Activated naive CD4-positive, alpha-beta T cell treated with anti-CD3 and anti-CD28 coated beads, Interleukin-2, amount 50 U/mL, for 72 hours (primary cell): ENCODE measurements around the gene UBE2D2. TPM values are rescaled to one million over a fixed set of nuclear protein-coding genes. Genes with fewer than 3 reads are reported as not detected.
"Not testable (repeated sequence)": the region's sequence is repeated elsewhere in the genome, so short reads cannot be mapped to it uniquely, and the experiment has no call there.

ENCODE experiments used
- ATAC-seq, 2 donors: fragments of 150-1000 bp; cut with Tn5 transposase; 2 replicates each; pipeline ENCODE4 v1.10.0; 2021; ENCODE audit warnings: mild to moderate bottlenecking in 2 of 2, moderate library complexity in 2 of 2
- DNase-seq, 2 donors: peaks; one replicate each; pipeline ENCODE4 v3.0.0; 2021 to 2022; ENCODE audit warnings: low spot score in 2 of 2
- H3K27ac Mint-ChIP-seq, 2 donors: one replicate each; pipeline ENCODE4 v1.8.0; 2022; ENCODE audit warnings: mild to moderate bottlenecking in 2 of 2, mixed read lengths in 2 of 2
- H3K36me3 Mint-ChIP-seq, 2 donors: one replicate each; pipeline ENCODE4 v1.8.0; 2022; ENCODE audit warnings: mixed read lengths in 2 of 2
- H3K9me3 Mint-ChIP-seq, 2 donors: one replicate each; pipeline ENCODE4 v1.8.0; 2022; ENCODE audit warnings: mixed read lengths in 2 of 2
- total RNA-seq, 2 donors: library from RNA; stranded (reverse); gene quantifications; one replicate each; pipeline ENCODE4 v1.2.3, GENCODE V29; 2022

UBE2D2 gene
- total RNA-seq, 2 donors from 2014 or later: 232 to 249 TPM

GRCh38 chr5:139600336-139600949 lies 39.3 kb downstream of the UBE2D2 start:
- DNase-seq: no peak
- peaks cover 0 to 10% of the 10 kb centered on the region in 2 donors for H3K36me3 Mint-ChIP-seq
- H3K27ac Mint-ChIP-seq: no peak overlapping the region
- ATAC-seq: no peak
- H3K9me3 Mint-ChIP-seq: no peaks in the 10 kb centered on the region

GRCh38 chr5:139601429-139601828 lies 40.3 kb downstream of the UBE2D2 start:
- ATAC-seq: no peak
- no peak for DNase-seq
- Mint-ChIP-seq H3K36me3 (peaks cover 0 to 12% of the 10 kb centered on the region in 2 donors), H3K27ac (no peak overlapping the region), H3K9me3 (no peaks in the 10 kb centered on the region)

- ATAC-seq, H3K27ac Mint-ChIP-seq, H3K9me3 Mint-ChIP-seq, DNase-seq: not testable (repeated sequence)
- peaks cover 0 to 11% of the 10 kb centered on the region in 2 donors for H3K36me3 Mint-ChIP-seq
Measured at GRCh38 chr5:139601948-139602347, 40.8 kb downstream of the UBE2D2 start.

- H3K27ac Mint-ChIP-seq: peak overlapping the region in 1 of 2 donors; percentile 30
- peaks cover 0 to 7% of the 10 kb centered on the region in 2 donors for H3K36me3 Mint-ChIP-seq
- no peaks in the 10 kb centered on the region for H3K9me3 Mint-ChIP-seq
- DNase-seq (no peak), ATAC-seq (no peak)
Measured at GRCh38 chr5:139605887-139606286, 44.7 kb downstream of the UBE2D2 start.

- Mint-ChIP-seq H3K9me3 (no peaks in the 10 kb centered on the region), H3K36me3 (peaks cover 0 to 8% of the 10 kb centered on the region in 2 donors), H3K27ac (peak overlapping the region in 1 of 2 donors; percentile 85)
- ATAC-seq (peak; percentile 34 to 83), DNase-seq (peak in 1 of 2 donors; percentile 11)
Measured at GRCh38 chr5:139611703-139612584, 50.8 kb downstream of the UBE2D2 start.

- DNase-seq: no peak
- Mint-ChIP-seq H3K27ac (peak overlapping the region in 1 of 2 donors; percentile 79), H3K9me3 (no peaks in the 10 kb centered on the region), H3K36me3 (peaks cover 0 to 31% of the 10 kb centered on the region in 2 donors)
- no peak for ATAC-seq
Measured at GRCh38 chr5:139619861-139620260, 58.7 kb downstream of the UBE2D2 start.

- H3K36me3 Mint-ChIP-seq: peaks cover 0 to 35% of the 10 kb centered on the region in 2 donors
- H3K27ac Mint-ChIP-seq, H3K9me3 Mint-ChIP-seq, DNase-seq, ATAC-seq: not testable (repeated sequence)
Measured at GRCh38 chr5:139625398-139625797, 64.3 kb downstream of the UBE2D2 start.

- Mint-ChIP-seq H3K36me3 (peaks cover 0 to 18% of the 10 kb centered on the region in 2 donors), H3K27ac (no peak overlapping the region), H3K9me3 (no peaks in the 10 kb centered on the region)
- ATAC-seq (no peak), DNase-seq (no peak)
Measured at GRCh38 chr5:139630855-139631254, 69.7 kb downstream of the UBE2D2 start.

GRCh38 chr5:139631520-139632165 lies 70.5 kb downstream of the UBE2D2 start:
- Mint-ChIP-seq H3K27ac (no peak overlapping the region), H3K9me3 (no peaks in the 10 kb centered on the region), H3K36me3 (peaks cover 0 to 18% of the 10 kb centered on the region in 2 donors)
- ATAC-seq (no peak), DNase-seq (no peak)

GRCh38 chr5:139633295-139634027 lies 72.3 kb downstream of the UBE2D2 start:
- ATAC-seq (peak; percentile 9 to 13), DNase-seq (peak in 1 of 2 donors; percentile 61)
- Mint-ChIP-seq H3K9me3 (no peaks in the 10 kb centered on the region), H3K27ac (peak overlapping the region in 1 of 2 donors; percentile 40), H3K36me3 (peaks cover 0 to 8% of the 10 kb centered on the region in 2 donors)

GRCh38 chr5:139634028-139634325 lies 72.8 kb downstream of the UBE2D2 start:
- ATAC-seq: no peak
- no peaks in the 10 kb centered on the region for H3K9me3 Mint-ChIP-seq

GRCh38 chr5:139634541-139634940 lies 73.4 kb downstream of the UBE2D2 start:
- no peak for DNase-seq
- peaks cover 0 to 2% of the 10 kb centered on the region in 2 donors for H3K36me3 Mint-ChIP-seq

More at GRCh38 chr5:139634028-139634325, 72.8 kb downstream of the UBE2D2 start:
- peaks cover 0 to 7% of the 10 kb centered on the region in 2 donors for H3K36me3 Mint-ChIP-seq
- H3K27ac Mint-ChIP-seq: no peak overlapping the region
- no peak for DNase-seq

GRCh38 chr5:139635191-139635590 lies 74.1 kb downstream of the UBE2D2 start:
- ATAC-seq: no peak
- Mint-ChIP-seq H3K27ac (peak overlapping the region; percentile 87 to 91), H3K36me3 (no peaks in the 10 kb centered on the region), H3K9me3 (no peaks in the 10 kb centered on the region)
- DNase-seq: no peak

More at GRCh38 chr5:139634541-139634940, 73.4 kb downstream of the UBE2D2 start:
- Mint-ChIP-seq H3K9me3 (no peaks in the 10 kb centered on the region), H3K27ac (peak overlapping the region in 1 of 2 donors; percentile 46)
- ATAC-seq: no peak

- no peaks in the 10 kb centered on the region for H3K9me3 Mint-ChIP-seq
- no peak for ATAC-seq
- DNase-seq: no peak
- no peaks in the 10 kb centered on the region for H3K36me3 Mint-ChIP-seq
- H3K27ac Mint-ChIP-seq: peak overlapping the region; percentile 87 to 91
Measured at GRCh38 chr5:139635606-139636206, 74.6 kb downstream of the UBE2D2 start.

GRCh38 chr5:139636207-139636792 lies 75.2 kb downstream of the UBE2D2 start:
- H3K36me3 Mint-ChIP-seq: no peaks in the 10 kb centered on the region
- H3K27ac Mint-ChIP-seq: peak overlapping the region; percentile 85 to 87
- no peaks in the 10 kb centered on the region for H3K9me3 Mint-ChIP-seq
- DNase-seq (peak in 1 of 2 donors; percentile 58), ATAC-seq (peak; percentile 47 to 58)

- H3K36me3 Mint-ChIP-seq: no peaks in the 10 kb centered on the region
- H3K27ac Mint-ChIP-seq: peak overlapping the region; percentile 53 to 87
- H3K9me3 Mint-ChIP-seq: no peaks in the 10 kb centered on the region
- peak in 1 of 2 donors; percentile 42 for DNase-seq
- ATAC-seq: peak; percentile 86 to 87
Measured at GRCh38 chr5:139636975-139637408, 75.9 kb downstream of the UBE2D2 start.
